HG03342 (cell line): ENCODE data around the gene BUD13.

Experiments
- ATAC-seq: cut with Tn5 transposase; IDR thresholded peaks from one replicate; pipeline ENCODE4 v1.9.1; 2021; ENCODE audit warnings: mild to moderate bottlenecking, moderate library complexity; ENCODE audit not compliant: unreplicated experiment

BUD13 gene

DNA sequence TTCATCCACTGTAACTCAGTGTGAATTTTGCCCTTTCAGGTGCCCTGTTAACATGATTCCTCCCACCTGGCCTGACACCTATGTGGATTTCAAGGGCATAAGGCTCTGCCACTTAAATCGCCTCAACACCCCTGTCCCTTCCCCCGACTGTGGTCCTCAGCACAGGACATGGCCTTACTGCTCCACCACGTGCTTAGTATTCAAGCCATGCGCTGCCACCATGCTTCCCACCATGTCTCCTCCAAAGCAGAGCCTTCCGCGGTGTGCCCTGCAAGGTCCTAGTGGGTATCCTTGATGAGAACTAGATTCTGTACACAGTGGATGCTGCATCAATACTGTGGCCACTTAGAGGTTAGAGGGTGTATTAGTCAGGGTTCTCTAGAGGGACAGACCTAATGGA lies 51.9 kb downstream of the BUD13 start:
- no peak for ATAC-seq

- ATAC-seq = no peak
These were observed 53.8 kb downstream of the BUD13 start for GRCh38 chr11:116718955-116719501.

DNA sequence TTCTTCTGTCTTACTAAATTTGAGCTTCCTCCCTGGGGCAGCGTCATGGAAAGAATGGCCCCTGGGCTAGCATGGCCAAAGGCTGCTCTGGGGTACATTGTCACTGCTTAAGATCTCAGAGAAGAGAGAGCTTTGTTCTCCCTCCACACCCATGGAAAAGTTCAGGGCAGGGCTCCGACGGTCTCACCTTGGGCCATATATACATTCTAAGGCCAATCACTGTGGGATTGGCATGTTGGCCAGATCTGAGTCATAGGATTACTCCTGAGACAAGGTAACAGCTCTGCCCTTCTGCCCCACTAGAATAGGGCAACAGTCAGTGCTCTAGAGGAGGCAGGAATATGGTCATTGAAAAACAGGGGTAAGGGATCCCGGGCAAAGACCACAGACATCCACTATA lies 56.2 kb downstream of the BUD13 start:
- ATAC-seq = no peak

GRCh38 chr11:116715383-116715782 lies 57.4 kb downstream of the BUD13 start:
- ATAC-seq = no peak

DNA sequence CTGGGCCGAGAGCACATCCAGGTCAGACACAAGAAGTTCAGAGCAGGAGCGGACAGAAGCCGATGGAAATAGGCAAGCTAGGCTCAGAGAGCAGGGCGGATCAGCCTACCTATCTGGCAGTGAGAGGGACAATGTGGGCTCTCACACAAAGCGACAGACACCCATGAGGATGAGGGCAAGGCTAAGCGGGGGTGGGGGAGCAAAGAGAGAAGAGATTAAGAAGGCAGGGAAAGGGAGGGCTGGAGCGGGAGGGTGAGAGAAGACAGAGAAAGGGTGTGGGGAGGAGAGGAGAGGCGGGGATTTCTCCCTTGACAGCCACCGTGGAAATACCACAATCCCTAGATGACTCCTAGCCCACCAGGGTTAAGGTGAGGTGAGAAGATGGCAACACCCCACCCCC lies 57.9 kb downstream of the BUD13 start:
- no peak for ATAC-seq

- no peak for ATAC-seq
These were observed 60.4 kb downstream of the BUD13 start for GRCh38 chr11:116712428-116712827.

DNA sequence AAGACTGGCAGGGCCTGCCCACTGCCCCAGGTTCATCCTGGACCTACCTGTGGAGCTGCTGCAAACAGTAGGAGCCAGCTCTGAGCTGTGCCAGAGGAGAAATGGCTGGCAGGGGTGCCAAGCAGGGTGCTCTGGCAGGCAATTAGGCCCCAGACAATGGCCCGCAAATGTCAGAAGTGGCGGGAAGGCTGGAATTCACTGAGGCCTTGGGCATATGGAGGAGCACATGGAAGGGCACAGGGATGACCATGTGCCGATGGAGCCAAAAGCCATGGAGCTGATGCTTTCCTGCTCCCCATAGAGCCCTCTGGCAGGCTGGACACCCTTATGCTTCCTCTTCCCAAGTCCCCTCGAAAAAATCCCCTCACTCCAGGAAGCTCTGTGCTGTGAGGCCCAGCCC lies 62.0 kb downstream of the BUD13 start:
- ATAC-seq = no peak

- ATAC-seq = no peak
These were observed 62.6 kb downstream of the BUD13 start for GRCh38 chr11:116710001-116710674.

DNA sequence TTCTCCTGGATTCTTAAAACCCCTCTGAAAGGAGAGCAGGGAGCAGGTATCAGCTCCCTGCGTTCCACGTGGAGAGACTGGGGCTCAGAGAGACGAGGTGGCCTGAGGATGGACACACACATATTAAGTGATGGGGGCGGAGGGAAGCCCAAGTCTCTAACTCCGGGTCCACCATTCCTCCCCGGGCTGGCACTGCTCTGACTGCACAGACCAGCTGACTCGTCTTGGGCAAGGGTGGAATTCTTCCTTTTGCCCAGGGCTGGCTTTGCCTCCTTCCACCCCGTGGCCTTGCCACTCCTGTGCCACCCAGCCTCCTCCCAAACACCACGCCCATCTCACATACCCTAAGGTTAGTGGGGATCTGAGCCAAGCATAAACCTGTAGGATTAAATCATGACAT lies 65.0 kb downstream of the BUD13 start:
- ATAC-seq = no peak

DNA sequence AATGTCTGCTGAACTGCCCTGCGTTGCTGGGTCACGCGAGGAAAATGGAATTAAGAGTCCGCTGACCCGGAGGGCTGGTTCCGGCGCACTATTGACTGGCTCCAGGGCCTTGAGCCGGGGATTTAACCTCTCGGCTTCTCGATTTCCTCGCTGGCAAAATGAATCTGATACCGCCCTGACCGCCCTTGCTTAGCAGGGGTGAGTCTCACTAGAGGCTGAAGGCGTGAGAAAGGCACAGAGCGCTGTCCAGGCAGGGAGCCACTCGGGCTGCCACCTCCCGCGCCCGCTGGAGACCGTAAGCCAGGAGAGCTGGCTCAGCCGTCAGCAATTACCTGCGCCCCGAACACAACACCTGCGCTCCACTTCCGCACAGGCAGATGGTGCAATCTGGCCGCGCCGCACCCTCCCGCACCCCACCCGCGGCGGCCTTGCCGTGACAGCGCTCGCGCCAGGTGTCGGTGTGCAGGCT lies 65.6 kb downstream of the BUD13 start:
- no peak for ATAC-seq

DNA sequence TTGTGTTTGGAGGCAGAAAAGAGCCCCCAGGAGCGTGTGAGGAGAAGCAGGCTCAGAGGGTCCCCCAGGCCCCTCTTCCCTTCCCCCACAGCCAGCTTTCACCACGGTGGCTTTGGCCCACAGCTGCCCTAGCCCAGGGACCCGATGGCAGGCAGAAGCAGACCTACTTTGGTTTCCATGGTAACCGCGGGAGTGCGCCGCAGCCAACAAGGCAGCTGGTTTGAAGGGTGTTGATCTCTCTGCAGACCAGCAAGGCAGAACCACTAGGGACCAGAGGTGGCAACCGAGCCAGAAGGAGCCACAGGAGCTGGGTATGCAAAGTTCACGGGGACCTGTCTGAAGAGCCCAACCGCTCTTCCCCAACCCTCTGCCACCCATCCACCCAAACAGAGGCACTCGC lies 69.4 kb downstream of the BUD13 start:
- no peak for ATAC-seq

GRCh38 chr11:116702772-116703385 lies 69.9 kb downstream of the BUD13 start:
- no peak for ATAC-seq

DNA sequence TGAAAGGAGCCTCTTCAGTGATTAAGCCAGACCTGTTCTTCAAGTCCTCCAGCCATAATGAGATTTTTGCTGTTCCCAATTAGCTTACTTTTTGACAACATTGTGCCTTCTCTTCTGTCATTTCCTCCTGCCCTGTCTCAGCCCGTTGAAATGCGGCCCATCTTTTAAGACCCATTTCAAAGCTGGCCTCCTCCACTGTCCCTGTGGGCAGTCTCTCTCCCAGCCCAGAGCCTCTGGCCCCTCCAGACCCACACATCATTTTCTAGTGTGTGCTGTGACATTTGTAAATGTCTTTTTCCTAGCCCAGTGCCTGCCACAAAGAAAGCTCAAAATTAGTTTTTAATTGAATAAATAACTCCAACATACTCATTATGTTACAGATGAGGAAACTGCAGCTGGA lies 70.9 kb downstream of the BUD13 start:
- ATAC-seq = no peak

- ATAC-seq = no peak
These were observed 71.4 kb downstream of the BUD13 start for GRCh38 chr11:116701297-116701801.

GRCh38 chr11:116700586-116701220 lies 72.1 kb downstream of the BUD13 start:
- no peak for ATAC-seq
